Cardiac muscle cell (in vitro differentiated cells and primary cell): ENCODE results near the gene PDLIM4. TPM values are rescaled to one million over a fixed set of nuclear protein-coding genes. Genes with fewer than 3 reads are reported as not detected.

Experiments used
- DNase-seq, 2 donors: peaks; one replicate each; pipeline versions ENCODE4 v3.0.0 to v3.0.0-alpha.2; 2010 to 2017; ENCODE audit warnings: low read depth in 1 of 2, low spot score in 1 of 2
- H3K27ac ChIP-seq: fragments of 200-600 bp; sonication (generic); 2 replicates; pipeline ENCODE4 v1.5.1; 2016
- H3K27me3 ChIP-seq: fragments of 200-600 bp; sonication (generic); 2 replicates; pipeline ENCODE4 v1.6.0; 2016; ENCODE audit warnings: control low read depth
- H3K36me3 ChIP-seq: fragments of 200-600 bp; sonication (generic); 2 replicates; pipeline ENCODE4 v1.5.1; 2016; ENCODE audit warnings: control low read depth
- H3K4me1 ChIP-seq: fragments of 200-600 bp; sonication (generic); 2 replicates; pipeline ENCODE4 v1.8.1; 2017; ENCODE audit warnings: low read depth, mild to moderate bottlenecking, mixed run types
- H3K4me3 ChIP-seq: fragments of 200-600 bp; sonication (generic); 2 replicates; pipeline ENCODE4 v1.5.1; 2016; ENCODE audit warnings: mild to moderate bottlenecking
- H3K9me3 ChIP-seq: fragments of 200-600 bp; sonication (generic); 2 replicates; pipeline ENCODE4 v1.5.1; 2017; ENCODE audit warnings: low read depth, mild to moderate bottlenecking, control low read depth
- CTCF ChIP-seq: IDR thresholded peaks from 2 replicates; pipeline ENCODE4 v1.5.1; 2012; ENCODE audit warnings: low read depth, mild to moderate bottlenecking, low read length
- polyA plus RNA-seq: library from polyadenylated mRNA; unstranded; fragments of >200 nt; fragmentation: Nextera tagmentation; extraction: Ambion mirVana; gene quantifications from 2 replicates; pipeline ENCODE4 v1.2.1, GENCODE V29; 2016
- total RNA-seq: library from RNA; depleted of rRNA; stranded (reverse); fragments of >200 nt; gene quantifications from 2 replicates; pipeline ENCODE4 v1.2.3, GENCODE V29; 2016

The PDLIM4 gene
- total and polyA plus RNA-seq, 2 experiments from 2014 or later = 23.1 to 32.7 TPM

GRCh38 chr5:132301344-132302271 lies 44.1 kb downstream of the PDLIM4 start:
- H3K27ac ChIP-seq = no peak overlapping the region

GRCh38 chr5:132302413-132302812 lies 44.9 kb downstream of the PDLIM4 start:
- no peak overlapping the region for H3K4me3 ChIP-seq
- H3K9me3 ChIP-seq = no peaks in the 10 kb centered on the region
- H3K36me3 ChIP-seq = no peaks in the 10 kb centered on the region
- no peak overlapping the region for H3K27ac ChIP-seq
- DNase-seq = no peak
- H3K4me1 ChIP-seq = no peaks in the 10 kb centered on the region
- no peaks in the 10 kb centered on the region for H3K27me3 ChIP-seq
- no peak for TF ChIP-seq CTCF

More at GRCh38 chr5:132301344-132302271, 44.1 kb downstream of the PDLIM4 start:
- Histone ChIP-seq H3K4me1 (no peaks in the 10 kb centered on the region), H3K4me3 (no peak overlapping the region), H3K27me3 (no peaks in the 10 kb centered on the region), H3K36me3 (no peaks in the 10 kb centered on the region), H3K9me3 (no peaks in the 10 kb centered on the region)
- no peak for TF ChIP-seq CTCF
- DNase-seq = no peak

DNA sequence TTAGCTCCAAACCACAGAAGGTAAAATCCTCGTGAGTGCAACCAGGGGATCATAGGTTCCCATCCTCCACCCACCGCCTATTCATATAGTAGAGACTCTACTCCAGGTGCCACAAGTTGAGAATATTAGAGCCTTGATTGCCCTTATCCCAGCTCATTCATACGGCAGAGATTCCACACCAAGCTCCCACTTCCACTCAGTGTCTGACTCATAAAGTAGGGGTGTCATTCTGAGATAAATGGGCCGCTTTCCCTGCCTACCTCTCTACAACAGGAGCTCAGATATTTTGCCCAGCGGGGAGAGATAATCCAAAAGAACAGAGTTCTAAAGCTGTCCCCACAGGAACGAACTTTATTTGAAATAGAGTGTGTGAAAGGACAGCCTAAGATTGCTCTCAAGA lies 46.1 kb downstream of the PDLIM4 start:
- no peak overlapping the region for H3K4me3 ChIP-seq
- no peaks in the 10 kb centered on the region for H3K36me3 ChIP-seq
- no peak for DNase-seq
- TF ChIP-seq CTCF = no peak
- H3K27me3 ChIP-seq = no peaks in the 10 kb centered on the region
- no peak overlapping the region for H3K27ac ChIP-seq
- no peaks in the 10 kb centered on the region for H3K9me3 ChIP-seq
- no peaks in the 10 kb centered on the region for H3K4me1 ChIP-seq

- H3K27ac ChIP-seq = no peak overlapping the region
- no peak overlapping the region for H3K4me3 ChIP-seq
- no peaks in the 10 kb centered on the region for H3K27me3 ChIP-seq
- no peaks in the 10 kb centered on the region for H3K36me3 ChIP-seq
- H3K4me1 ChIP-seq = no peaks in the 10 kb centered on the region
- H3K9me3 ChIP-seq = no peaks in the 10 kb centered on the region
- no peak for TF ChIP-seq CTCF
- DNase-seq = no peak
These were observed 47.9 kb downstream of the PDLIM4 start for GRCh38 chr5:132305420-132305819.

DNA sequence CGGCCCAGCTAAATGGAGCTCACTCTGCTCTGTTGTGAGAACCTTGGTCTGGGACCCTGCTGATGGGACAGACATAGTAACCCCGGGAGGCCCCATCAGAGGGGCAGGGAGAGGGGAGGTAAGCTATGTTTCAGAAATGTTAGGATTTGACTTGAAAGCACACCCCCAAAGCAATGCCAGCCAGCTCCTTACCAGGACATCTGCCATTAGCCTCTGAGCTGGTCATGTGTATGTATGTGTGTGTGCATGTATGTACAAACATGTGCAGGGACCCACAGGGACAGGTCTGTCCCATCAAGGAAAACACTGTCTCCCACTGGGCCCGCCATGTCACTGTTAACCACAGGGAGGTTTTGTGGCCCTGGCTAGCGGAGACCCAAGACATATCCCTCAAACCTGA lies 51.2 kb downstream of the PDLIM4 start:
- Histone ChIP-seq H3K27me3 (no peaks in the 10 kb centered on the region), H3K27ac (no peak overlapping the region), H3K36me3 (no peaks in the 10 kb centered on the region), H3K4me1 (no peaks in the 10 kb centered on the region), H3K9me3 (no peaks in the 10 kb centered on the region), H3K4me3 (no peak overlapping the region)
- TF ChIP-seq CTCF = no peak
- no peak for DNase-seq
